NCI-H2171 treated with DMSO at 0.1 percent for 48 hours (cell line): ENCODE results near the gene MRPL49.
A peak's percentile ranks its signal among the peaks of the same experiment; 100 is the strongest.

Experiments
- DNase-seq: peaks from one replicate; lab custom pipeline; 2025; lab: John Stamatoyannopoulos, UW

The MRPL49 gene

GRCh38 chr11:65121865-65122696, at the start of gene MRPL49, which contains the start of gene FAU:
Gene MRPL49, plus strand, starts transcription at chr11:65122321. Its CDS starts 26 bp downstream, at chr11:65122347.
Gene FAU, minus strand, starts transcription at chr11:65122134. Its CDS starts 321 bp downstream, at chr11:65121813.
- peak; percentile 98 for DNase-seq

- no peak for DNase-seq
These were observed 49.5 kb upstream of the MRPL49 start for GRCh38 chr11:65072631-65072966.

GRCh38 chr11:65077451-65077850, 44.7 kb upstream of the MRPL49 start:
- peak; percentile 75 for DNase-seq

DNA sequence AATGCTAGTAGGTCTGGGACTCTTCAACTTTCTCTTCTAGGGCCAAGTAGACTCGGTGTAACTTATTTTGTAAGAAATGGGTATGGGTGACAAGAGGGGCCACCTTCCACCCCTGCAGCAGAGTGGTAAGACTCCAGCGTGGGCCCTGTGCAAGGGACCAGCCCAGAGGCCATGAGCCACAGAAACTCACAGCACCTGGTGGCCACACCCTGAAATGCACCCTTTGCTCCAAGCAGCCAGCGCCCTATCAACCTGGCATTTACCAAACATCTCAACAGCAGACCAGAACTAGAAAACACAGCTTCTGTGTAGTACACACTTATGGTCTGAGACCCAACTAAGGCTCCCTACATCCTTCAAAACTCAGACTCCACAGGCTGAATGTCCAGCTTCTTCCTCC, 44.0 kb upstream of the MRPL49 start:
- DNase-seq, result peak; percentile 44

DNA sequence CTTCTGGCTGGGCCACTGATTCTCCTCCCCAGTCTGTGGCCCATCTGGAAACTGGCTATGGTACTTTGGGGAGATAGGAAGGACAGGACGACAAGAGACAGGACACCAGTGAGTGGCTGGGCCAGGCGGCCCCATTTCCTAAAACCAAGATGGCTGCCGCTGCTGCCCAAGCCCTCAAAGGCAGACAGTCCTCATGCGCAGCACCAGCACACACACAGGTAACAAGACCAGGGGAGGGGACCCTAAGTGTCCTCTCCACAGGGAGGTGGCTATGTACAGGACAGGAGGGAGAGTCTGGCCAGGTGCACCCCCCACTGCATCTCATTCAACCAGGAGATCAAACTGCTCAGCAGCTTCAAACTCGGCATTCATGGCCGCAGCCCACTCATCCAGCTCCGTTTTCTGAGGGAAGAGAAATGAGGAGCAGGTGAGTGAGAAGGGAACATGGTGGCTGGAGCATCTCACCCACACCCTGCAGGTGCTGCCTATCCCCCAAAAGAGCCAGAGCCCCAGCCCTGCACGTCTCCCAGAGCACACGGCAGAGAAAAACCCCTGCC, 43.3 kb upstream of the MRPL49 start:
- no peak for DNase-seq

- no peak for DNase-seq
These were observed 38.8 kb upstream of the MRPL49 start for GRCh38 chr11:65083134-65083833.

DNA sequence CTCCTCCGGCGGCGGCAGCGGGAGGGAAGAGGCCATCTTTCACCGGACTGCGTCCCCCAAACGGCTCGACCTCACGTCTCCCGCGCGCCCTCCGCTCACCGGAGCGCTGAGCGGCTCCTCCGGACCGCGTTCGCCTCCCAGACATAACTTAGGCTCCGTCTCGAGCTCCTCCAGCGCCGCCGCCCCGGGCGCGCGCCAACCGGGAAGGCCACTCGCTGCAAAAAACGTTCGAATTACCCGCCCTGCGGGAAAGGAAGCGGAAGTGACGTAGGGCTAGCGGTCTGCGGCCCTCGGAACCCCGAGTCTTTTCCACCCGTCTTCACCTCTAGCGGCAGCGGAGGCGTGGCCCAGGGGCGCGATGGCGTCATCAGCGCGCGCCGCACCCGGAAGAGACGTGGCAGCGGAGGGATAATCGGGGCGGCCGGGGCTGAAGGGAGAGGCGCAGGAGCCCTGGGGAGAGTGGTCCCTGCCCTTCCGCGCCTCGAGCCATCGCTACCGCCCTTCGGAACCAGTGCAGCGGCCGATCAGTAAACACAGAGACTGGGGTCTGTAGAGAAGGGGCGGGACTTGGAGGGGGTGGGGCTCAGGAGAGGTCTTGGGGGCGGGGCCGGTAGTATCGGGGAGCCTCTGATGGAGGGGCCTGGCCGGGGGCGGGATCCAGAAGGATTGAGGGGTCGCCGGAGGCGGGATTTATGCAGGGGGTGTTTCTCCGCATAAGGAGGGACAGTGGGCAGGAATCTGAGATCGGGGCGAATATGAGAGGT, 38.1 kb upstream of the MRPL49 start, which contains the start of the genes CDCA5 and ZFPL1:
TSS of gene CDCA5 (minus strand) at position 207 of the 764 bp plus-strand sequence. CDS start at position 145, 62 bp downstream.
TSS of gene ZFPL1 (plus strand) at position 389 of the 764 bp plus-strand sequence. CDS start 477 bp downstream, outside the sequence.
- DNase-seq, result peak; percentile 97

GRCh38 chr11:65084598-65085375, 37.3 kb upstream of the MRPL49 start:
- no peak for DNase-seq

GRCh38 chr11:65085446-65085845, 36.7 kb upstream of the MRPL49 start:
- DNase-seq, result no peak

- no peak for DNase-seq
These were observed 35.3 kb upstream of the MRPL49 start for GRCh38 chr11:65086809-65087208.

DNA sequence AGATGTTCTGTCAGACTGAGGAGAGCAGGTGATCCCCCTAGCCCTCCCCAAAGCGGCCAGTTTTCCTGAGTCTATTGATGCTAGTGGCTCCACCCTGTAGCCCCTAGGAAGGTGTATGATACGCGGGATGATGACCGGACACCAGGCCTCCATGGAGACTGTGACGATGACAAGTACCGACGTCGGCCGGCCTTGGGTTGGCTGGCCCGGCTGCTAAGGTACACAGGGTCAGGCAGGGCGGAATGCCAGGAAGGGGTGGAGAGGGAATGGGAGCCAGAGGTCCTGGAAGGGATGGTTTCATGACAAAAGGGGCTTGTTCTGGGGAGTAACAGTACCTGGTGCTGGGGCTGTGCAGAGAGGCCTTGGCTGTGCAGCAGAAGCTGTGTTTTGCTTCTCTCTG, 34.9 kb upstream of the MRPL49 start:
- no peak for DNase-seq

- no peak for DNase-seq
These were observed 34.3 kb upstream of the MRPL49 start for GRCh38 chr11:65087827-65088226.

DNA sequence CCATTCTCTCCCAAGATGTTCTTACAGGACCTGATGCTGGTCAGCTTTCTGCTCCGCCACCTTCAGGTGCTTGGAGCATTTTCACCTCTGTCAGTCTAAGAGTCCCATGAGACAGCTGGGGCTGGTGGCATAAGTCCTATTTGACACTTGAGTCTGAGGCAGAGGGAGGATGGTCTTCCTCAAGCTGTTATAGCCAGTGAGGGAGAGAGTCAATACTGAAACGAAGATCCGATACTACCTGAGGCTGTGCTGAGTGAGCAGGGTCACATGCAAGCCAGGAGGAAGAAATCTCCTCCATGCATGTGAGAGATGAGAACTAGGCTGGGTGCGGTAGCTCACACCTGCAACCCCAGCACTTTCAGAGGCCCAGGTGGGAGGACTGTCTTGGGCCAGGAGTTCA, 32.5 kb upstream of the MRPL49 start:
- DNase-seq, result no peak

DNA sequence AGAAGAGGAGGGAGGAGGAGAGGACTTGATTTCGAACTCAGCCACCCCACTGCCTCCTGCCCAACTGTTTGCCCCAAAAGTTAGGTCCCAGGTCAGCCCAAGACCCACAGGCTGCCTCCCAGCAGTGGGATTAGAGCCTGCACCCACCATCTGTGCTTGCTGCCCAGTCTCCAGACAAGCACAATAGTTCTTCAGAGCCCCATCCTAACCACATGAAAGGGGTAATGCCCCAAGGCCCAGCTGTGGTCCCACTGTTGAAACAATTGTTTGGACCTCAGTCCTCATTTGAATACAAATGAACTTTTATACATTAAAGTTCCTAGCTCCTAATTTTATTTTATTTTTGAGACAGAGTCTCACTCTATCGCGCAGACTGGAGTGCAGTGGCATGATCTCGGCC, 31.5 kb upstream of the MRPL49 start:
- no peak for DNase-seq

- DNase-seq, result no peak
These were observed 26.7 kb upstream of the MRPL49 start for GRCh38 chr11:65095427-65095826.

DNA sequence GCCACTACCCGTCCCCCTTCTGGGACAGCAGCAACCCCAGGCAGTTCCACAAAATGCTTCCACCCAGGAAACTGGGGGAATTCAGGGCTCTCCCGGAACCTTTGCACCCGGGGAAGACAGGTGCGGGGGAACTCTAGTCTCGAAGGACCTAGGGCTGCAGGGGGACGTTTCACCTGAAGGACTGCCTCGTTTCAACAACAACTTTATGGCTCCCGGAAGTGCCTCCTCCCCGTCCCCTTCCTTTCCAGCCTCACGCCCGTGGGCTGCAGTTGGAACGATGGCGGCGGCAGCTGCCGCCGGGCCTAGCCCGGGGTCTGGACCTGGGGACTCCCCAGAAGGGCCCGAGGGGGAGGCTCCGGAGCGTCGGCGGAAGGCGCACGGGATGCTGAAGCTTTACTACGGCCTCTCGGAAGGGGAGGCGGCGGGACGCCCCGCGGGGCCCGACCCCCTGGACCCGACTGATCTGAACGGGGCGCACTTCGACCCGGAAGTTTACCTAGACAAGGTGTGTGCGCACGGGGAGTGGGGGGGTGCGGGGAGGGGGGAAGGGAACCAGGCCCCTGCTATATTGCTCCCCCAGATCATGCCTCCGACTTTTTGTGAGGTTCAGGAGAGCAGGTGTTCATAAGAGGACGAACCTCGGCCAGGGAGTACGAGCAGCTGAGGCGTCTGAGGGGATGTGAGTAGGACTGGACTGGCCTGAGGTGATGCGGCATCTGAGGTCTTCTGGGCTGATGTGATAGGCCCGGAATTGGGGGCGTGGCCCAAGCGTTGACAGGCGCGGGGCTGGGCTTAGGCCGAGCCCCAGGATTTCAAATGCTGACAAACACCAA, 25.9 kb upstream of the MRPL49 start, which contains the start of gene VPS51:
TSS of gene VPS51 (plus strand) at position 241 of the 833 bp plus-strand sequence. CDS start at position 278, 37 bp downstream.
- peak; percentile 93 for DNase-seq

DNA sequence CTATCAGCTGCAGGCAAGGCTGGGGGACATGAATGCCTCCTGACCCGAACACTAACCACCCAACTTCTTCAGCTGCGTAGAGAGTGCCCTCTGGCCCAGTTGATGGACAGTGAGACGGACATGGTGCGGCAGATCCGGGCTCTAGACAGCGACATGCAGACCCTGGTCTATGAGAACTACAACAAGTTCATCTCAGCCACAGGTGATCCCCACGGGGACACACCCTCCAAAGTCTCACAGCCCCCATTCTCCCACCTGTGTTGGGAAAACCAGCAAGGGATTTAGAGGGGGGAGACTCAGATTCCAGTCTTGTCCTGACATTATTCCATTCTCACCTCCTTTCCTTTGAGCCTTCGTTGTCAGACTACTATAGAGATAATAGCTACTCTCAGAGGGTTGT, 25.2 kb upstream of the MRPL49 start:
- DNase-seq, result no peak

DNA sequence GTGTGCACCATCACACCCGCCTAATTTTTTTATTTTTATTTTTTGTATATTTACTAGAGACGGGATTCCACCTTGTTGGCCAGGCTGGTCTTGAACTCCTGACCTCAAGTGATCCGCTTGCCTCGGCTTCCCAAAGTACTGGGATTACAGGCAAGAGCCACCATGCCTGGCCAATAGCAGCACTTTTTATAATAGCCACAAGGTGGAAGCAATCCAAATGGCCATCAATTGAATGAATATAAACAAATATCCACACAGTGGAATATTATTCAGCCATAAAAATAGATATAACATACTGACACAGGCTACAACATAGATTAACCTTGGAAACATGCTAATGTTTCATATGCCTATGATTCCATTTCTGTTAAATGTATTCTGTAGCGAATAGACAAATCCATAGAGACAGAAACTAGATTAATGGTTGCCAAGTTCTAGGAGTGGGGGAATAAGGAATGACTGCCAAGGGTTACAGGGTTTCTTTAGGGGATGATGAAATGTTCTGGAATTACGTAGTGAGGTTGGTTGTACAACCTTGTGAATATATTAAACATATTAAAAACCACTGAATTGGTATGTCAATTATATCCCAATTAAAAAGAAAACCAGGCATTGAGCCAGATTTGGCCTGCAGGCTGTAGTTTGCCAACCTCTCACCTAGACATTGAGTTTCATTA, 21.3 kb upstream of the MRPL49 start:
- no peak for DNase-seq
